CD4-positive, alpha-beta T cell treated with Interleukin-2 at 100 ng/mL for 4 hours (primary cell): ENCODE data around the gene TCAIM.
"Not testable (repeated sequence)": the region's sequence is repeated elsewhere in the genome, so short reads cannot be mapped to it uniquely, and the experiment has no call there.

Experiments
- DNase-seq: peaks from one replicate; pipeline ENCODE4 v3.0.0-alpha.2; 2020; ENCODE audit warnings: low spot score

TCAIM gene

GRCh38 chr3:44416031-44417030 is 77.8 kb downstream of the TCAIM start:
- no peak for DNase-seq

GRCh38 chr3:44418118-44418517 is 79.6 kb downstream of the TCAIM start:
- DNase-seq = not testable (repeated sequence)

GRCh38 chr3:44418549-44418948 is 80.0 kb downstream of the TCAIM start:
- DNase-seq = no peak

- no peak for DNase-seq
Observed at GRCh38 chr3:44419116-44419922, 80.8 kb downstream of the TCAIM start.

- DNase-seq = no peak
Observed at GRCh38 chr3:44419923-44420650, 81.5 kb downstream of the TCAIM start.

GRCh38 chr3:44420676-44421075 is 82.1 kb downstream of the TCAIM start:
- DNase-seq = no peak

- no peak for DNase-seq
Observed at GRCh38 chr3:44421280-44421679, 82.7 kb downstream of the TCAIM start.

- no peak for DNase-seq
Observed at GRCh38 chr3:44424758-44425157, 86.2 kb downstream of the TCAIM start.

- no peak for DNase-seq
Observed at GRCh38 chr3:44427683-44428082, 89.1 kb downstream of the TCAIM start.

GRCh38 chr3:44428910-44429309 is 90.3 kb downstream of the TCAIM start:
- DNase-seq = no peak

GRCh38 chr3:44429459-44429858 is 90.9 kb downstream of the TCAIM start:
- no peak for DNase-seq

- DNase-seq = no peak
Observed at GRCh38 chr3:44430466-44430865, 91.9 kb downstream of the TCAIM start.

GRCh38 chr3:44434834-44435510 is 96.4 kb downstream of the TCAIM start:
- DNase-seq = no peak

GRCh38 chr3:44436181-44436580 is 97.6 kb downstream of the TCAIM start:
- no peak for DNase-seq

- no peak for DNase-seq
Observed at GRCh38 chr3:44437800-44438199, 99.2 kb downstream of the TCAIM start.

GRCh38 chr3:44439499-44440295 is 101.1 kb downstream of the TCAIM start:
- peak; percentile 49 for DNase-seq

GRCh38 chr3:44442596-44443309 is 104.2 kb downstream of the TCAIM start:
- DNase-seq = no peak

- DNase-seq = no peak
Observed at GRCh38 chr3:44444437-44444836, 105.9 kb downstream of the TCAIM start.

GRCh38 chr3:44444896-44445691 is 106.5 kb downstream of the TCAIM start:
- no peak for DNase-seq
